ENCODE data around the gene OLIG1. TPM values are rescaled to one million over a fixed set of nuclear protein-coding genes. Genes with fewer than 3 reads are reported as not detected.

OLIG1 gene
- total and polyA plus RNA-seq, 2 of the 8 experiments (the other 6 are each of a cell fraction or from before 2014, with no cell fraction given), result 0.65 to 1.2 TPM

DNA sequence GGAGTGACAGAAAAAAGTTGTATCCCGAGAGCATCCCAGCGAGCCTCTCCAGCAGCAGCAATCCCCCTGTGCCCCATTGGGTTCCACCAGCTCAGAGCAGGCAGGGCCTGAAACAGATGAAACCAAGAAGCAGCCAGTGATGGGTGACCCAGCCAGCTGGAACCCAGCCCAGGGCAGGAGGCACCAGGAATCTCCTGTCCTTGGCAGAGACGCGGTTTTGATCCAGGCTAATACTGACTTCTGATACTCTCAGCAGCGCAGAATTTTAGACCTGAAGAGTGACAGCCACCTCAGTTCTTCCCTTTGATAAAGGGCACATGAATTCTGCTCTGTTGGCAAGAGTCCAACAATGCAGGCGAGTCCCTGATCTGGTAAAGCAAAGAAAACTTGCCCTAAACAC lies 11.4 kb upstream of the OLIG1 start (continued):
- TF ChIP-seq, protein P1, sequence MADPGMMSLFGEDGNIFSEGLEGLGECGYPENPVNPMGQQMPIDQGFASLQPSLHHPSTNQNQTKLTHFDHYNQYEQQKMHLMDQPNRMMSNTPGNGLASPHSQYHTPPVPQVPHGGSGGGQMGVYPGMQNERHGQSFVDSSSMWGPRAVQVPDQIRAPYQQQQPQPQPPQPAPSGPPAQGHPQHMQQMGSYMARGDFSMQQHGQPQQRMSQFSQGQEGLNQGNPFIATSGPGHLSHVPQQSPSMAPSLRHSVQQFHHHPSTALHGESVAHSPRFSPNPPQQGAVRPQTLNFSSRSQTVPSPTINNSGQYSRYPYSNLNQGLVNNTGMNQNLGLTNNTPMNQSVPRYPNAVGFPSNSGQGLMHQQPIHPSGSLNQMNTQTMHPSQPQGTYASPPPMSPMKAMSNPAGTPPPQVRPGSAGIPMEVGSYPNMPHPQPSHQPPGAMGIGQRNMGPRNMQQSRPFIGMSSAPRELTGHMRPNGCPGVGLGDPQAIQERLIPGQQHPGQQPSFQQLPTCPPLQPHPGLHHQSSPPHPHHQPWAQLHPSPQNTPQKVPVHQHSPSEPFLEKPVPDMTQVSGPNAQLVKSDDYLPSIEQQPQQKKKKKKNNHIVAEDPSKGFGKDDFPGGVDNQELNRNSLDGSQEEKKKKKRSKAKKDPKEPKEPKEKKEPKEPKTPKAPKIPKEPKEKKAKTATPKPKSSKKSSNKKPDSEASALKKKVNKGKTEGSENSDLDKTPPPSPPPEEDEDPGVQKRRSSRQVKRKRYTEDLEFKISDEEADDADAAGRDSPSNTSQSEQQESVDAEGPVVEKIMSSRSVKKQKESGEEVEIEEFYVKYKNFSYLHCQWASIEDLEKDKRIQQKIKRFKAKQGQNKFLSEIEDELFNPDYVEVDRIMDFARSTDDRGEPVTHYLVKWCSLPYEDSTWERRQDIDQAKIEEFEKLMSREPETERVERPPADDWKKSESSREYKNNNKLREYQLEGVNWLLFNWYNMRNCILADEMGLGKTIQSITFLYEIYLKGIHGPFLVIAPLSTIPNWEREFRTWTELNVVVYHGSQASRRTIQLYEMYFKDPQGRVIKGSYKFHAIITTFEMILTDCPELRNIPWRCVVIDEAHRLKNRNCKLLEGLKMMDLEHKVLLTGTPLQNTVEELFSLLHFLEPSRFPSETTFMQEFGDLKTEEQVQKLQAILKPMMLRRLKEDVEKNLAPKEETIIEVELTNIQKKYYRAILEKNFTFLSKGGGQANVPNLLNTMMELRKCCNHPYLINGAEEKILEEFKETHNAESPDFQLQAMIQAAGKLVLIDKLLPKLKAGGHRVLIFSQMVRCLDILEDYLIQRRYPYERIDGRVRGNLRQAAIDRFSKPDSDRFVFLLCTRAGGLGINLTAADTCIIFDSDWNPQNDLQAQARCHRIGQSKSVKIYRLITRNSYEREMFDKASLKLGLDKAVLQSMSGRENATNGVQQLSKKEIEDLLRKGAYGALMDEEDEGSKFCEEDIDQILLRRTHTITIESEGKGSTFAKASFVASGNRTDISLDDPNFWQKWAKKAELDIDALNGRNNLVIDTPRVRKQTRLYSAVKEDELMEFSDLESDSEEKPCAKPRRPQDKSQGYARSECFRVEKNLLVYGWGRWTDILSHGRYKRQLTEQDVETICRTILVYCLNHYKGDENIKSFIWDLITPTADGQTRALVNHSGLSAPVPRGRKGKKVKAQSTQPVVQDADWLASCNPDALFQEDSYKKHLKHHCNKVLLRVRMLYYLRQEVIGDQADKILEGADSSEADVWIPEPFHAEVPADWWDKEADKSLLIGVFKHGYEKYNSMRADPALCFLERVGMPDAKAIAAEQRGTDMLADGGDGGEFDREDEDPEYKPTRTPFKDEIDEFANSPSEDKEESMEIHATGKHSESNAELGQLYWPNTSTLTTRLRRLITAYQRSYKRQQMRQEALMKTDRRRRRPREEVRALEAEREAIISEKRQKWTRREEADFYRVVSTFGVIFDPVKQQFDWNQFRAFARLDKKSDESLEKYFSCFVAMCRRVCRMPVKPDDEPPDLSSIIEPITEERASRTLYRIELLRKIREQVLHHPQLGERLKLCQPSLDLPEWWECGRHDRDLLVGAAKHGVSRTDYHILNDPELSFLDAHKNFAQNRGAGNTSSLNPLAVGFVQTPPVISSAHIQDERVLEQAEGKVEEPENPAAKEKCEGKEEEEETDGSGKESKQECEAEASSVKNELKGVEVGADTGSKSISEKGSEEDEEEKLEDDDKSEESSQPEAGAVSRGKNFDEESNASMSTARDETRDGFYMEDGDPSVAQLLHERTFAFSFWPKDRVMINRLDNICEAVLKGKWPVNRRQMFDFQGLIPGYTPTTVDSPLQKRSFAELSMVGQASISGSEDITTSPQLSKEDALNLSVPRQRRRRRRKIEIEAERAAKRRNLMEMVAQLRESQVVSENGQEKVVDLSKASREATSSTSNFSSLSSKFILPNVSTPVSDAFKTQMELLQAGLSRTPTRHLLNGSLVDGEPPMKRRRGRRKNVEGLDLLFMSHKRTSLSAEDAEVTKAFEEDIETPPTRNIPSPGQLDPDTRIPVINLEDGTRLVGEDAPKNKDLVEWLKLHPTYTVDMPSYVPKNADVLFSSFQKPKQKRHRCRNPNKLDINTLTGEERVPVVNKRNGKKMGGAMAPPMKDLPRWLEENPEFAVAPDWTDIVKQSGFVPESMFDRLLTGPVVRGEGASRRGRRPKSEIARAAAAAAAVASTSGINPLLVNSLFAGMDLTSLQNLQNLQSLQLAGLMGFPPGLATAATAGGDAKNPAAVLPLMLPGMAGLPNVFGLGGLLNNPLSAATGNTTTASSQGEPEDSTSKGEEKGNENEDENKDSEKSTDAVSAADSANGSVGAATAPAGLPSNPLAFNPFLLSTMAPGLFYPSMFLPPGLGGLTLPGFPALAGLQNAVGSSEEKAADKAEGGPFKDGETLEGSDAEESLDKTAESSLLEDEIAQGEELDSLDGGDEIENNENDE (IDR thresholded peaks at IDR 0.05; ENCODE audit: insufficient replicate concordance, low read length), result no peak
- TF ChIP-seq RNF2 (IDR thresholded peaks at IDR 0.05; ENCODE audit: borderline replicate concordance, low read depth, low read length, missing control alignments, poor library complexity, severe bottlenecking), result no peak
- no peak for TF ChIP-seq RAD21 (IDR thresholded peaks at IDR 0.05 in 1 of 2, conservative IDR thresholded peaks at IDR 0.05 in 1 of 2; ENCODE audit: low read depth in 2 of 2, low read length in 2 of 2)
- TF ChIP-seq RFX5 (IDR thresholded peaks at IDR 0.05; ENCODE audit: borderline replicate concordance, low read depth, low read length), result no peak
- TF ChIP-seq KDM5A (IDR thresholded peaks at IDR 0.05; ENCODE audit: low read length), result no peak
- no peak for TF ChIP-seq RBBP5 (IDR thresholded peaks at IDR 0.05; ENCODE audit: borderline replicate concordance, low read depth, low read length)
- TF ChIP-seq PHF8 (conservative IDR thresholded peaks at IDR 0.05; ENCODE audit: low read depth, low read length), result no peak
- TF ChIP-seq SP2 (IDR thresholded peaks at IDR 0.05; ENCODE audit: low read length), result no peak
- TF ChIP-seq JUN (IDR thresholded peaks at IDR 0.05; ENCODE audit: low read depth, low read length), result no peak
- TF ChIP-seq HDAC2 (IDR thresholded peaks at IDR 0.05; ENCODE audit: borderline replicate concordance in 1 of 2, low read depth in 2 of 2, low read length in 2 of 2), result no peak
- TF ChIP-seq TEAD4 (IDR thresholded peaks at IDR 0.05; ENCODE audit: low read depth, low read length), result no peak

All from H1 (cell line).